Measurements from ENCODE around the gene CHCHD6. TPM values are rescaled to one million over a fixed set of nuclear protein-coding genes. Genes with fewer than 3 reads are reported as not detected.
A peak's percentile ranks its signal among the peaks of the same experiment; 100 is the strongest.

Gene CHCHD6
- total RNA-seq, 1 experiment from 2014 or later: 40.9 TPM

DNA sequence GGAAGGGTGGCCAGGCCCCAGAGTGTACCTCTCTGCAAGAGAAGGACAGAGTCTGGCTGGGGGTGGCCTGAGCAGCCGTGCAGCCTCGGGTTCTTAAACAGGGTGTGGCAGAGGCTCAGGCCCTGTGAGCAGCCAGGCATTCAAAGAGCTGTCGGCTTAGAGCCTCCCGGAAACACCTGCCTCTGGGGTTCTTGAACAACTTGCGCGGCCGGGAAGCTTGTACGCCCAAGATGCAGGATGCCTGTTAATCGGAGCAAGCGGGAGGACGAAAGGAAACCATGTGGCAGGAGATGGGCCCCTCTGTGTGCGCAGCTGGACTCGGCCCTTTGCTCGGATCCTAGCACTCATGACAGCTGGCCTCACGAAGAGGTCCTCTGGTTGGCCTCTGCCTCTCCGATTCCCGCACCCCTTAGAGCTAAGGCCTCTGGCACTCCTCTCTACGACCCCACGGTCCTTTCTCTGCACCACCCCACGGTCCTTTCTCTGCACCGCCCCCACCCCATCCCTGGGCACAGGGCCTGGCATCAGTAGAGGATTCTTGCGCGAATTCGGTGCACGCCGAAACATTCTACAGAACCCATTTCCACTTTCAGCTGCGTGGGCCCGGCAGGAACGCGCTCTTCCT lies 25.2 kb upstream of the CHCHD6 start (continued):
- TF ChIP-seq HMGXB4 (CRISPR knock-in tag; IDR thresholded peaks at IDR 0.05) (no peak), ATF6 (CRISPR knock-in tag; IDR thresholded peaks at IDR 0.05) (no peak), ZNF219 (CRISPR knock-in tag; IDR thresholded peaks at IDR 0.05; ENCODE audit: borderline replicate concordance) (no peak), ELF4 (CRISPR knock-in tag; IDR thresholded peaks at IDR 0.05; ENCODE audit: low read depth) (no peak), NFYB (CRISPR knock-in tag; conservative IDR thresholded peaks at IDR 0.05; ENCODE audit: low read depth) (no peak), NR3C1 (CRISPR knock-in tag; conservative IDR thresholded peaks at IDR 0.05; ENCODE audit: low read depth) (no peak), NFATC4 (CRISPR knock-in tag; IDR thresholded peaks at IDR 0.05) (no peak), CBFB (CRISPR knock-in tag; IDR thresholded peaks at IDR 0.05; ENCODE audit: low read depth) (no peak), GTF2I (CRISPR knock-in tag; conservative IDR thresholded peaks at IDR 0.05) (no peak)
- TF ChIP-seq, protein P1, sequence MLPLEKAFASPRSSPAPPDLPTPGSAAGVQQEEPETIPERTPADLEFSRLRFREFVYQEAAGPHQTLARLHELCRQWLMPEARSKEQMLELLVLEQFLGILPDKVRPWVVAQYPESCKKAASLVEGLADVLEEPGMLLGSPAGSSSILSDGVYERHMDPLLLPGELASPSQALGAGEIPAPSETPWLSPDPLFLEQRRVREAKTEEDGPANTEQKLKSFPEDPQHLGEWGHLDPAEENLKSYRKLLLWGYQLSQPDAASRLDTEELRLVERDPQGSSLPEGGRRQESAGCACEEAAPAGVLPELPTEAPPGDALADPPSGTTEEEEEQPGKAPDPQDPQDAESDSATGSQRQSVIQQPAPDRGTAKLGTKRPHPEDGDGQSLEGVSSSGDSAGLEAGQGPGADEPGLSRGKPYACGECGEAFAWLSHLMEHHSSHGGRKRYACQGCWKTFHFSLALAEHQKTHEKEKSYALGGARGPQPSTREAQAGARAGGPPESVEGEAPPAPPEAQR (CRISPR knock-in tag; IDR thresholded peaks at IDR 0.05): no peak
- TF ChIP-seq, protein P2, sequence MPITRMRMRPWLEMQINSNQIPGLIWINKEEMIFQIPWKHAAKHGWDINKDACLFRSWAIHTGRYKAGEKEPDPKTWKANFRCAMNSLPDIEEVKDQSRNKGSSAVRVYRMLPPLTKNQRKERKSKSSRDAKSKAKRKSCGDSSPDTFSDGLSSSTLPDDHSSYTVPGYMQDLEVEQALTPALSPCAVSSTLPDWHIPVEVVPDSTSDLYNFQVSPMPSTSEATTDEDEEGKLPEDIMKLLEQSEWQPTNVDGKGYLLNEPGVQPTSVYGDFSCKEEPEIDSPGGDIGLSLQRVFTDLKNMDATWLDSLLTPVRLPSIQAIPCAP (CRISPR knock-in tag; IDR thresholded peaks at IDR 0.05): no peak

DNA sequence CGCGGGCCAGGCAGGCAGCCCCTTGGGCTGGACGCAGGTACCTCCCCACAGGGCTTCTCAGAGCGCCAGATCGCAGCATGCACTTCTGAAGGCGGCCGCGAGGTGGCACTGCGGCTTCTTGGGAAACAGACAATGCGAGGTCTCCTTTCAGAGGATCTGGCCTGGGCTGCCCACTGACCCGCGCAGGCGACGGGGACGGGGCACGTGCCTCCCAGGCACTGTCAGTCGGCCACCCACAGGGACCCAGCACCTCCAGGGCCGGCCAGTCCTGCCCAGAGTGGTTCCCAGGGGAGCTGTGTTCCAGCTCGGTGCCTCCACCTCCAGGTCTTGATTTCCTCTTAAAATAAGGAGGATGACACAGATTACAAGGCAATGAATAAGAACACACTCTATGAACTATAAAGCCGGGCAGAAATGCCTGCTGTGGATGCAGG lies 24.7 kb upstream of the CHCHD6 start:
- Mint-ChIP-seq H3K9me3 (peaks cover 7% of the 10 kb centered on the region), H3K27me3 (ENCODE audit: low read depth) (peaks cover 31% of the 10 kb centered on the region), H3K4me3 (peak overlapping the region; percentile 54), H3K4me1 (peaks cover 22% of the 10 kb centered on the region), H3K27ac (no peak overlapping the region), H3K36me3 (peaks cover 3% of the 10 kb centered on the region; the same call in 1 of the 2 replicates)
- ChIA-PET POLR2A (interaction anchor here (0.7 kb wide), 1 partner anchor 20 kb away, joined by 3 read pairs; no protein-coding TSS in a partner anchor), CTCF (interaction anchor here (0.6 to 3.0 kb wide), 25 partner anchors 9 to 868 kb away, joined by 3 to 18 read pairs (median 3); partner anchors contain the start of genes CHST13 and PLXNA1)
- ATAC-seq (peak; percentile 92), DNase-seq (ENCODE audit: low spot score) (peak; percentile 96)
- TF ChIP-seq ZBTB21 (CRISPR knock-in tag; IDR thresholded peaks at IDR 0.05; ENCODE audit: borderline replicate concordance) (0 out of 2 replicates have a peak, but pooled peaks have one; percentile 36), EMX1 (CRISPR knock-in tag; IDR thresholded peaks at IDR 0.05) (no peak), TP53 (CRISPR knock-in tag; IDR thresholded peaks at IDR 0.05) (peak; percentile 42; the same call in 1 of the 2 replicates), FOXP1 (CRISPR knock-in tag; IDR thresholded peaks at IDR 0.05; ENCODE audit: borderline replicate concordance) (peak; percentile 85; the same call in 1 of the 2 replicates), NR3C1 (CRISPR knock-in tag; conservative IDR thresholded peaks at IDR 0.05; ENCODE audit: low read depth) (0 out of 2 replicates have a peak, but pooled peaks have one; percentile 71), CREM (CRISPR knock-in tag; IDR thresholded peaks at IDR 0.05) (no peak)
- TF ChIP-seq, protein P3, sequence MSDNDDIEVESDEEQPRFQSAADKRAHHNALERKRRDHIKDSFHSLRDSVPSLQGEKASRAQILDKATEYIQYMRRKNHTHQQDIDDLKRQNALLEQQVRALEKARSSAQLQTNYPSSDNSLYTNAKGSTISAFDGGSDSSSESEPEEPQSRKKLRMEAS (CRISPR knock-in tag; IDR thresholded peaks at IDR 0.05): peak; percentile 93
- TF ChIP-seq, protein P4, sequence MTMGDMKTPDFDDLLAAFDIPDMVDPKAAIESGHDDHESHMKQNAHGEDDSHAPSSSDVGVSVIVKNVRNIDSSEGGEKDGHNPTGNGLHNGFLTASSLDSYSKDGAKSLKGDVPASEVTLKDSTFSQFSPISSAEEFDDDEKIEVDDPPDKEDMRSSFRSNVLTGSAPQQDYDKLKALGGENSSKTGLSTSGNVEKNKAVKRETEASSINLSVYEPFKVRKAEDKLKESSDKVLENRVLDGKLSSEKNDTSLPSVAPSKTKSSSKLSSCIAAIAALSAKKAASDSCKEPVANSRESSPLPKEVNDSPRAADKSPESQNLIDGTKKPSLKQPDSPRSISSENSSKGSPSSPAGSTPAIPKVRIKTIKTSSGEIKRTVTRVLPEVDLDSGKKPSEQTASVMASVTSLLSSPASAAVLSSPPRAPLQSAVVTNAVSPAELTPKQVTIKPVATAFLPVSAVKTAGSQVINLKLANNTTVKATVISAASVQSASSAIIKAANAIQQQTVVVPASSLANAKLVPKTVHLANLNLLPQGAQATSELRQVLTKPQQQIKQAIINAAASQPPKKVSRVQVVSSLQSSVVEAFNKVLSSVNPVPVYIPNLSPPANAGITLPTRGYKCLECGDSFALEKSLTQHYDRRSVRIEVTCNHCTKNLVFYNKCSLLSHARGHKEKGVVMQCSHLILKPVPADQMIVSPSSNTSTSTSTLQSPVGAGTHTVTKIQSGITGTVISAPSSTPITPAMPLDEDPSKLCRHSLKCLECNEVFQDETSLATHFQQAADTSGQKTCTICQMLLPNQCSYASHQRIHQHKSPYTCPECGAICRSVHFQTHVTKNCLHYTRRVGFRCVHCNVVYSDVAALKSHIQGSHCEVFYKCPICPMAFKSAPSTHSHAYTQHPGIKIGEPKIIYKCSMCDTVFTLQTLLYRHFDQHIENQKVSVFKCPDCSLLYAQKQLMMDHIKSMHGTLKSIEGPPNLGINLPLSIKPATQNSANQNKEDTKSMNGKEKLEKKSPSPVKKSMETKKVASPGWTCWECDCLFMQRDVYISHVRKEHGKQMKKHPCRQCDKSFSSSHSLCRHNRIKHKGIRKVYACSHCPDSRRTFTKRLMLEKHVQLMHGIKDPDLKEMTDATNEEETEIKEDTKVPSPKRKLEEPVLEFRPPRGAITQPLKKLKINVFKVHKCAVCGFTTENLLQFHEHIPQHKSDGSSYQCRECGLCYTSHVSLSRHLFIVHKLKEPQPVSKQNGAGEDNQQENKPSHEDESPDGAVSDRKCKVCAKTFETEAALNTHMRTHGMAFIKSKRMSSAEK (CRISPR knock-in tag; IDR thresholded peaks at IDR 0.05; ENCODE audit: borderline replicate concordance): no peak
- TF ChIP-seq, protein P5, sequence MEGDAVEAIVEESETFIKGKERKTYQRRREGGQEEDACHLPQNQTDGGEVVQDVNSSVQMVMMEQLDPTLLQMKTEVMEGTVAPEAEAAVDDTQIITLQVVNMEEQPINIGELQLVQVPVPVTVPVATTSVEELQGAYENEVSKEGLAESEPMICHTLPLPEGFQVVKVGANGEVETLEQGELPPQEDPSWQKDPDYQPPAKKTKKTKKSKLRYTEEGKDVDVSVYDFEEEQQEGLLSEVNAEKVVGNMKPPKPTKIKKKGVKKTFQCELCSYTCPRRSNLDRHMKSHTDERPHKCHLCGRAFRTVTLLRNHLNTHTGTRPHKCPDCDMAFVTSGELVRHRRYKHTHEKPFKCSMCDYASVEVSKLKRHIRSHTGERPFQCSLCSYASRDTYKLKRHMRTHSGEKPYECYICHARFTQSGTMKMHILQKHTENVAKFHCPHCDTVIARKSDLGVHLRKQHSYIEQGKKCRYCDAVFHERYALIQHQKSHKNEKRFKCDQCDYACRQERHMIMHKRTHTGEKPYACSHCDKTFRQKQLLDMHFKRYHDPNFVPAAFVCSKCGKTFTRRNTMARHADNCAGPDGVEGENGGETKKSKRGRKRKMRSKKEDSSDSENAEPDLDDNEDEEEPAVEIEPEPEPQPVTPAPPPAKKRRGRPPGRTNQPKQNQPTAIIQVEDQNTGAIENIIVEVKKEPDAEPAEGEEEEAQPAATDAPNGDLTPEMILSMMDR (IDR thresholded peaks at IDR 0.05): peak; percentile 95

Data from WTC11 (cell line).